Measurements from ENCODE around the gene CROT. TPM values are rescaled to one million over a fixed set of nuclear protein-coding genes. Genes with fewer than 3 reads are reported as not detected.

The CROT gene
- total RNA-seq, 2 donors from 2014 or later: 22.7 to 35.8 TPM

Other genes starting within 250 kb of the CROT start
- gene DMTF1, start 193.2 kb upstream of the CROT start, total RNA-seq: 10 to 100 TPM; 48.8 to 58.8 TPM
- gene TMEM243, start 125.9 kb upstream of the CROT start, total RNA-seq: 10 to 100 TPM; 14.9 to 17.2 TPM
- gene ABCB4, start 130.0 kb downstream of the CROT start, total RNA-seq: under 1 TPM; 0.37 to 0.78 TPM